ENCODE measurements around the gene TNF.

DNA sequence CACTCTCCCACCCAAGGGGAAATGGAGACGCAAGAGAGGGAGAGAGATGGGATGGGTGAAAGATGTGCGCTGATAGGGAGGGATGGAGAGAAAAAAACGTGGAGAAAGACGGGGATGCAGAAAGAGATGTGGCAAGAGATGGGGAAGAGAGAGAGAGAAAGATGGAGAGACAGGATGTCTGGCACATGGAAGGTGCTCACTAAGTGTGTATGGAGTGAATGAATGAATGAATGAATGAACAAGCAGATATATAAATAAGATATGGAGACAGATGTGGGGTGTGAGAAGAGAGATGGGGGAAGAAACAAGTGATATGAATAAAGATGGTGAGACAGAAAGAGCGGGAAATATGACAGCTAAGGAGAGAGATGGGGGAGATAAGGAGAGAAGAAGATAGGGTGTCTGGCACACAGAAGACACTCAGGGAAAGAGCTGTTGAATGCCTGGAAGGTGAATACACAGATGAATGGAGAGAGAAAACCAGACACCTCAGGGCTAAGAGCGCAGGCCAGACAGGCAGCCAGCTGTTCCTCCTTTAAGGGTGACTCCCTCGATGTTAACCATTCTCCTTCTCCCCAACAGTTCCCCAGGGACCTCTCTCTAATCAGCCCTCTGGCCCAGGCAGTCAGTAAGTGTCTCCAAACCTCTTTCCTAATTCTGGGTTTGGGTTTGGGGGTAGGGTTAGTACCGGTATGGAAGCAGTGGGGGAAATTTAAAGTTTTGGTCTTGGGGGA is 754 bp downstream of the TNF start:
- TF ChIP-seq GATA2 (IDR thresholded peaks at IDR 0.05; ENCODE audit: insufficient read depth, insufficient read length, low read depth, low read length) (no peak), POLR2A (IDR thresholded peaks at IDR 0.05; ENCODE audit: low read depth, low read length) (no peak), POLR2AphosphoS5 (IDR thresholded peaks at IDR 0.05; ENCODE audit: insufficient read depth, low read depth, low read length) (no peak), JUN (IDR thresholded peaks at IDR 0.05; ENCODE audit: borderline replicate concordance, insufficient read depth, insufficient read length, low read depth) (no peak)
- TF ChIP-seq, protein P1, sequence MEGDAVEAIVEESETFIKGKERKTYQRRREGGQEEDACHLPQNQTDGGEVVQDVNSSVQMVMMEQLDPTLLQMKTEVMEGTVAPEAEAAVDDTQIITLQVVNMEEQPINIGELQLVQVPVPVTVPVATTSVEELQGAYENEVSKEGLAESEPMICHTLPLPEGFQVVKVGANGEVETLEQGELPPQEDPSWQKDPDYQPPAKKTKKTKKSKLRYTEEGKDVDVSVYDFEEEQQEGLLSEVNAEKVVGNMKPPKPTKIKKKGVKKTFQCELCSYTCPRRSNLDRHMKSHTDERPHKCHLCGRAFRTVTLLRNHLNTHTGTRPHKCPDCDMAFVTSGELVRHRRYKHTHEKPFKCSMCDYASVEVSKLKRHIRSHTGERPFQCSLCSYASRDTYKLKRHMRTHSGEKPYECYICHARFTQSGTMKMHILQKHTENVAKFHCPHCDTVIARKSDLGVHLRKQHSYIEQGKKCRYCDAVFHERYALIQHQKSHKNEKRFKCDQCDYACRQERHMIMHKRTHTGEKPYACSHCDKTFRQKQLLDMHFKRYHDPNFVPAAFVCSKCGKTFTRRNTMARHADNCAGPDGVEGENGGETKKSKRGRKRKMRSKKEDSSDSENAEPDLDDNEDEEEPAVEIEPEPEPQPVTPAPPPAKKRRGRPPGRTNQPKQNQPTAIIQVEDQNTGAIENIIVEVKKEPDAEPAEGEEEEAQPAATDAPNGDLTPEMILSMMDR (IDR thresholded peaks at IDR 0.05; ENCODE audit: extremely low read depth in 1 of 2, insufficient read depth in 1 of 2, low read depth in 1 of 2, low read length in 2 of 2): no peak

Measured in endothelial cell of umbilical vein (primary cell).